DOHH2 (cell line): ENCODE measurements around the gene NUP205.

Source experiments
- H3F3A ChIP-seq: fragments of 200-600 bp; sonication (generic), shearing (Covaris generic); 2 replicates; pipeline ENCODE4 v1.6.0; 2016; ENCODE audit warnings: antibody characterized with exemption, mild to moderate bottlenecking; ENCODE audit not compliant: control insufficient read depth, insufficient read depth
- H3K27ac ChIP-seq: fragments of 200-600 bp; sonication (generic); 2 replicates; pipeline ENCODE4 v1.5.1; 2014; ENCODE audit warnings: low read depth, mild to moderate bottlenecking, low read length, moderate library complexity
- H3K27me3 ChIP-seq: fragments of 200-600 bp; sonication (generic); 2 replicates; pipeline ENCODE4 v1.6.1; 2014; ENCODE audit warnings: mild to moderate bottlenecking, low read length, mixed read lengths; ENCODE audit not compliant: control insufficient read depth
- H3K36me3 ChIP-seq: fragments of 200-600 bp; sonication (generic); 2 replicates; pipeline ENCODE4 v1.6.1; 2014; ENCODE audit warnings: mild to moderate bottlenecking, low read length, moderate library complexity, mixed read lengths; ENCODE audit not compliant: control insufficient read depth
- H3K4me1 ChIP-seq: fragments of 200-600 bp; sonication (generic); 2 replicates; pipeline ENCODE4 v1.6.1; 2014; ENCODE audit warnings: mild to moderate bottlenecking, low read length, mixed read lengths; ENCODE audit not compliant: control insufficient read depth
- H3K4me2 ChIP-seq: fragments of 200-600 bp; sonication (generic); 2 replicates; pipeline ENCODE4 v1.6.0; 2014; ENCODE audit warnings: mild to moderate bottlenecking, low read length, moderate library complexity
- H3K4me3 ChIP-seq: fragments of 200-600 bp; sonication (generic); 2 replicates; pipeline ENCODE4 v1.5.1; 2014; ENCODE audit warnings: mild to moderate bottlenecking, low read length, mixed read lengths
- H3K79me2 ChIP-seq: fragments of 200-600 bp; sonication (generic); 2 replicates; pipeline ENCODE4 v1.6.1; 2014; ENCODE audit warnings: mild to moderate bottlenecking, low read length, mixed read lengths; ENCODE audit not compliant: control insufficient read depth
- H3K9me2 ChIP-seq: fragments of 200-600 bp; sonication (generic); replicated peaks from 2 replicates; pipeline ENCODE4 v1.6.1; 2014; ENCODE audit warnings: mild to moderate bottlenecking, low read length, mixed read lengths; ENCODE audit not compliant: control insufficient read depth
- H3K9me3 ChIP-seq: fragments of 200-600 bp; sonication (generic); 2 replicates; pipeline ENCODE4 v1.6.1; 2014; ENCODE audit warnings: antibody characterized with exemption, low read length, mixed read lengths; ENCODE audit not compliant: control insufficient read depth, insufficient read depth
- H4K20me1 ChIP-seq: fragments of 200-600 bp; sonication (generic); 2 replicates; pipeline ENCODE4 v1.6.0; 2014; ENCODE audit warnings: low read depth, mild to moderate bottlenecking, antibody characterized with exemption, low read length, moderate library complexity; ENCODE audit not compliant: control insufficient read depth, insufficient read depth
- EZH2phosphoT487 ChIP-seq: fragments of 200-600 bp; sonication (generic); IDR thresholded peaks from 2 replicates; pipeline ENCODE4 v1.6.1; 2017; ENCODE audit warnings: borderline replicate concordance, mild to moderate bottlenecking, antibody characterized with exemption, low read length, moderate library complexity, mixed read lengths
- TF ChIP-seq, protein P1 (sequence below): fragments of 200-600 bp; sonication (generic); IDR thresholded peaks from one replicate; pipeline ENCODE4 v1.5.1; 2014; ENCODE audit warnings: antibody characterized with exemption, mild to moderate bottlenecking, low read depth, low read length; ENCODE audit not compliant: poor library complexity, severe bottlenecking

Gene NUP205

DNA sequence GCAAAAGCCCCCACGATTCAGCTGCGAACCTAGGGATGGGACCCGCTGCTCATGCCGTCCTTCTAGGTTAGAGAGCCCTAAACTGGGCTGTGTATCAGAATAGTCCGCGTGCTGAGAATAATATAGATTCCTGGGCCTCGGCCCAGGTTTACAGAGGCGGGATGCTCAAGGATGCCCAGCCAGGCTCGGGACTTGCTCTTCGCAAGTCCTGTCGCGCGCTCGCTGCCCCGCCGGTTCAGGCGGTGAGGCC is 104.3 kb downstream of the NUP205 start:
- Histone ChIP-seq H3K79me2 (peaks cover 43% of the 10 kb centered on the region), H3K9me2 (no peaks in the 10 kb centered on the region), H3K36me3 (peaks cover 4% of the 10 kb centered on the region; the same call in 1 of the 2 replicates), H3K4me1 (peaks cover 19% of the 10 kb centered on the region), H3K27me3 (no peaks in the 10 kb centered on the region), H3K9me3 (no peaks in the 10 kb centered on the region), H3F3A (no peaks in the 10 kb centered on the region), H3K27ac (no peak overlapping the region), H4K20me1 (no peaks in the 10 kb centered on the region), H3K4me2 (peak overlapping the region; percentile 68), H3K4me3 (peak overlapping the region; percentile 84)
- TF ChIP-seq, protein P1, sequence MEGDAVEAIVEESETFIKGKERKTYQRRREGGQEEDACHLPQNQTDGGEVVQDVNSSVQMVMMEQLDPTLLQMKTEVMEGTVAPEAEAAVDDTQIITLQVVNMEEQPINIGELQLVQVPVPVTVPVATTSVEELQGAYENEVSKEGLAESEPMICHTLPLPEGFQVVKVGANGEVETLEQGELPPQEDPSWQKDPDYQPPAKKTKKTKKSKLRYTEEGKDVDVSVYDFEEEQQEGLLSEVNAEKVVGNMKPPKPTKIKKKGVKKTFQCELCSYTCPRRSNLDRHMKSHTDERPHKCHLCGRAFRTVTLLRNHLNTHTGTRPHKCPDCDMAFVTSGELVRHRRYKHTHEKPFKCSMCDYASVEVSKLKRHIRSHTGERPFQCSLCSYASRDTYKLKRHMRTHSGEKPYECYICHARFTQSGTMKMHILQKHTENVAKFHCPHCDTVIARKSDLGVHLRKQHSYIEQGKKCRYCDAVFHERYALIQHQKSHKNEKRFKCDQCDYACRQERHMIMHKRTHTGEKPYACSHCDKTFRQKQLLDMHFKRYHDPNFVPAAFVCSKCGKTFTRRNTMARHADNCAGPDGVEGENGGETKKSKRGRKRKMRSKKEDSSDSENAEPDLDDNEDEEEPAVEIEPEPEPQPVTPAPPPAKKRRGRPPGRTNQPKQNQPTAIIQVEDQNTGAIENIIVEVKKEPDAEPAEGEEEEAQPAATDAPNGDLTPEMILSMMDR = no peak
- TF ChIP-seq EZH2phosphoT487 = no peak

DNA sequence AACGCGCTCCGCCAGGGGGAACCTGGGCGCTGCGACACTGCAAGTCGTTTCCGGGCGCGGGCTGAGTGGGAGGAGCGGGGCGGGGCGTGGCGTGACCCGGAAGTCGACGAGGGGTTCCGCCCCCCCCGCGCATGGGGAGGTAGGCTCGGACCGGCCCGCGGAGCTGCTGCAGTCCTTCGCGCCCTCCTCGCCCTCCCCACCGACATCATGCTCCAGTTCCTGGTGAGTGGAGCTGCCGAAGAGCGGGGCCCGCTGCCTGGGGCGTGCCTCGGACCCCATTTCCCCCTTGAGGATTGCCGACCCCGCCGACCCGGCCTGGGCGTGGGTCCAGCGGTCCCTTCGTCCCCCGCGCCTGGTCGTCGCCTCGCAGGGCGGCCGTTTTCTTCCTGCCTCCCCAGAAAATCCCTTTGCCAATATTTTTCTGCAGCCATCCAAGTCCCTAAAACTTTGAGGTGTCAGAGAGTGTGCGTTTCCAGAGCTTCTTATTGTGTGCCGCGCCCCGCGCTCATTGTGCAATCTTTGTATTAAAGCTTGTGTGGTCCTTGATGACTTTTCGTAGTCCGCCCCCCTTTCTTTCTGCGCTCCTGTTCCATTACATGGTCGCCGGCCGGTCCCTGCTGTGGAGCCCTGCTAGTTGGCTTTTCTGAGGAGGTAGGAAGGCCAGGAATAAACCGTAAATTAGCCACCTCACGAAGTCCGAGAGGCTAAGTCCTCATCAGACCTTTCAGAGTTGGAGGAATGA is 104.8 kb downstream of the NUP205 start, which contains the start of gene STMP1:
Gene STMP1, plus strand, starts transcription at position 142 of the 742 bp plus-strand sequence.
- H3K9me2 ChIP-seq = no peaks in the 10 kb centered on the region
- TF ChIP-seq, protein P1 = peak; percentile 81
- TF ChIP-seq EZH2phosphoT487 = no peak
- H3K36me3 ChIP-seq = peaks cover 4% of the 10 kb centered on the region; the same call in 1 of the 2 replicates
- peaks cover 19% of the 10 kb centered on the region for H3K4me1 ChIP-seq
- H3K27ac ChIP-seq = peak within 1 kb of the TSS; percentile 20; the same call in 1 of the 2 replicates
- no peaks in the 10 kb centered on the region for H3F3A ChIP-seq
- peaks cover 48% of the 10 kb centered on the region for H3K79me2 ChIP-seq
- peak within 1 kb of the TSS; percentile 68 for H3K4me2 ChIP-seq
- no peaks in the 10 kb centered on the region for H3K27me3 ChIP-seq
- H3K9me3 ChIP-seq = no peaks in the 10 kb centered on the region
- peak within 1 kb of the TSS; percentile 84 for H3K4me3 ChIP-seq
- H4K20me1 ChIP-seq = no peaks in the 10 kb centered on the region

DNA sequence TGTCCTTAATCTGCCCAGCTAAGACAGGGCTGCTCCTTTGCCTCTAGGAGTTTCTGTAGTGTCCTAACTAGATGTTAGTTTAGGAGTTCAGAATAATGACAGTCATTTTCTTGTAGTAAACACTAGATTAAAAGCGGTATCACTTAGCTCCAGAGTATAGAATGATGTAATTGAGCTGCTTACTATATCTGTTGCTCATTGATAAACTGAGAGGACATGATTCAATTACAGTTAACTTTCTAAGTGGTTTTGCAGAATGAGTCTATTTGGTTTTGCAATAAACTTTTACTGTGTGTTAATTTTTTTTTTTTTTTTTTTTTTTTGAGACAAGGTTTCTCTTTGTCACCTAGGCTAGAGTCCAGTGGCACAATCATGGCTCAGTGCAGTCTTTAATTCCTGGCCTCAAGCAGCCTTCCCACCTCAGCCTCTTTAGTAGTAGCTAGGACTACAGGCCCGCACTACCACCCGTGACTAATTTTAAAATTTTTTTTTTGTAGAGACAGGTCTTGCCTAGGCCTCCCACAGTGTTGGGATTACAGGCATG is 106.4 kb downstream of the NUP205 start:
- Histone ChIP-seq H3K4me2 (peak overlapping the region; percentile 68), H3K79me2 (peaks cover 63% of the 10 kb centered on the region), H3K36me3 (peaks cover 9% of the 10 kb centered on the region), H4K20me1 (no peaks in the 10 kb centered on the region), H3K4me1 (peaks cover 19% of the 10 kb centered on the region), H3K9me2 (no peaks in the 10 kb centered on the region), H3K4me3 (0 out of 2 replicates have a peak overlapping the region, but pooled peaks have one; percentile 84), H3F3A (no peaks in the 10 kb centered on the region), H3K27me3 (no peaks in the 10 kb centered on the region), H3K9me3 (peaks cover 4% of the 10 kb centered on the region; the same call in 1 of the 2 replicates), H3K27ac (no peak overlapping the region)
- no peak for TF ChIP-seq EZH2phosphoT487
- TF ChIP-seq, protein P1 = no peak
